LoVo (cell line): ENCODE data around the gene C5orf34.
"Not testable (repeated sequence)": the region's sequence is repeated elsewhere in the genome, so short reads cannot be mapped to it uniquely, and the experiment has no call there.

Experiments
- DNase-seq: peaks from one replicate; pipeline ENCODE4 v3.0.0-alpha.2; 2016; ENCODE audit warnings: low spot score

The C5orf34 gene

DNA sequence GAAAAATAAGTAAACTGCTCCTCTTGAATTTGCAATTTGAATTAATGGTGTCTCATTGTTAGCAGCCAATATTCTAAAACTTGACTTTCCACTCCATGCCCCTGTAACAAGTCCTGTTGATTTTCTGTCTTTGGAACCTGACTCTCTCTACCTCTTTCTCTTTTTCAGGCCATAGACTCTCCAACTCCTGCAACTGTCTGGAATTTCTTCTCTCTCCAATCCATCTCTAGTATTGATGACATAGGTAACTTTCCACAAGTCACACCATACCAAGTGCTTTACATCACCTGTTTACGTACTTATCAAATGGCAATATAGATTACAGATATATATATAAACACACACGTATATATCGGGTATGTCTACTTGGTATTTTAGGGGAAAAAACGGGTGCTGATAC is 923 bp downstream of the C5orf34 start:
- DNase-seq, result no peak

GRCh38 chr5:43511062-43511461 is 3.9 kb downstream of the C5orf34 start:
- DNase-seq, result not testable (repeated sequence)

DNA sequence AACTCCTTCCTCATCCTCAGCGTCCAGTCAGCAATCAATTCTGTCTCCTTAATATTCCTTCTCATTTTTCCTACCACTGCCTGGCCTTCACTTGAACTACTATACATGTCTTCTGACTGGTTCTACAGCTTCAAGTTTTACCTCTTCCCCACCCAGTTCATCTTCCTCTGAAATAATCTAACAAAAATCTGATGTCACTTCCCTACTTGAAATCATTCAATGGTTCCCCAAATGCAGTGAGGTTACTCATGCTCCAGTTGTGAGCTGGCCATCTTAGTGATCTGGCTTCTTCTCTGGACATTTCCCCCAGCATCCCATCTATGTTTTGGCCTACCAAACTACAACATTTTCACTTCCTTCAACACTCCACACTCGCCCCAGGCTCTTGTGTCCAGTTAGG is 16.4 kb downstream of the C5orf34 start:
- DNase-seq, result no peak

DNA sequence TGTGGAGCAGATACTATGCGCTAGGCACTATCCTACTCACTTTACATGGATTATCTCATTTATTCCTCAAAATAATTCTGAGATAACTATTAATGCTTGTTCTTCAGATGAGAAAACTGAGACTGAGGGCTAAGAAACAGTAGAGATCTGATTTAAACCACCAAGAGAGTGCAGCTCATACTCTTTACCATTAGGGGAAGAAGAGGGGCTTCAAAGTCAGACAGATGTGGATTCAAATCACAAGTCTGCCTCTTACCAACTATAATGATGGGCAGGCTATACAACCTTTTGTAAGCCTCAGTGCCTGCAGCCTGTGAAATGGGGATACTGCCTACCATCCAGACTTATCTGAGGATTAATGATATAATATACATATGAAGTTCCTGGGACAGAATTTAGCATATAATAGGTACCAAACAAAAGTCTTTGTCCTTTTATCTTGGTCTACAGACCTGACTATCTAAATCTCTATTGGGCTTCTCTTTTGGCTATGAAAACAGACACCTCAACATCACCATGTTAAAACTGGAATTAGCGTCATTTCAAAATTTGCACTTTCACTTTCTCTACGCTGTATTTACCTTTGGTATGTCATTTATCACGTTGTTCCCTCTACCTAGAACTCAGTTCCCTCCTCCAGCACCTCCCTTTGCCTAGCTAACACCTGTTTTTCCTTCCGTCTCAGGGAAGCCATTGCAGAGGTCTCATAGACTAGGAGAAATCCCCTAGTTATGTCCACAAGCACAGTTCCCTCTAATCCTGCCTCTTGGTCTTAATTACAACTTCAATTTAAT is 17.4 kb downstream of the C5orf34 start:
- DNase-seq, result peak; percentile 17

GRCh38 chr5:43491326-43491725 is 23.6 kb downstream of the C5orf34 start:
- no peak for DNase-seq

GRCh38 chr5:43486353-43486752 is 28.6 kb downstream of the C5orf34 start:
- DNase-seq, result no peak

- peak; percentile 42 for DNase-seq
Measured at GRCh38 chr5:43485406-43485805, 29.5 kb downstream of the C5orf34 start.

- DNase-seq, result peak; percentile 90
Measured at GRCh38 chr5:43484106-43484849, 30.7 kb downstream of the C5orf34 start.

DNA sequence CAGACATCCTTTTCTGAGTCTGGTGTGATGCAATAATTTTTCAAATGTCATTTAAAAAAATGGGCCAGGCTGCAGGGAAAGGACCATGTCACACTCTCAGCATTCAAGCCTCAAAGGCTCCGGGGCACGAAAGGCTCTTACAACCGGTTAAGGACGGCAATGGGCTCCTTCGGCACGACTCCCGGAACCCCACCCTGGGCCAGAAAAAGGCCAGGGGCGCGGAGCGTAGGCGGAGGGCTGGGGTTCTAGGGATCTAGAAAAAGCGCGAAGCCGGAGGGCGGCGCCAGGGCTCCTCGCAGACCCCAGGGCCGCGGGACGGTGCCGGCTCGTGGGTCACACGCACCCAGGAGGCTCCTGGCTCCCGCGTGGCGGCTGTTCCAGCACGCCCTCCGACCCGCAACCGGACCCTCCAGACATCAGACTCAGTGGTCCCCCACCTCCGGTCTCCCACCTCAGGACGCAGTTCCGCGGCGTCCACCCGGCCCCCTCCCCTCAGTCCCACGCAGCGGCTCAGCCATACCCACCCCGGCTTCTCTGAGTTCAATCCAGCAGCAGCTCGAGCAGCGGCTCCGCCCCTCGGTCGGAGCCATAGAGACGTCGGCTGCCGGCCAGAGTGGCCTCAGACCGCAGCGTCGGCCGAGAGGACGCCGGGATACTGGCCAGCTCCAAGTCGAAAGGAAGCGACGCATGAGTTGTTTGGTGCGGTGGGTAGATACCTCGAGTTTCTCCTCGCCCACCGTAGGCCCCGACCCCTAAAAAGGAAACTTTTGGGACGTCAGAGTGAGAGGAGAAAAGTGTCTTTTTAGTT is 31.4 kb downstream of the C5orf34 start, which contains the start of gene TMEM267:
Gene TMEM267, minus strand, starts transcription at position 568 of the 808 bp plus-strand sequence. CDS start 29,896 bp downstream, outside the sequence.
- peak; percentile 97 for DNase-seq

GRCh38 chr5:43482490-43483297 is 32.3 kb downstream of the C5orf34 start:
- DNase-seq, result peak; percentile 36

DNA sequence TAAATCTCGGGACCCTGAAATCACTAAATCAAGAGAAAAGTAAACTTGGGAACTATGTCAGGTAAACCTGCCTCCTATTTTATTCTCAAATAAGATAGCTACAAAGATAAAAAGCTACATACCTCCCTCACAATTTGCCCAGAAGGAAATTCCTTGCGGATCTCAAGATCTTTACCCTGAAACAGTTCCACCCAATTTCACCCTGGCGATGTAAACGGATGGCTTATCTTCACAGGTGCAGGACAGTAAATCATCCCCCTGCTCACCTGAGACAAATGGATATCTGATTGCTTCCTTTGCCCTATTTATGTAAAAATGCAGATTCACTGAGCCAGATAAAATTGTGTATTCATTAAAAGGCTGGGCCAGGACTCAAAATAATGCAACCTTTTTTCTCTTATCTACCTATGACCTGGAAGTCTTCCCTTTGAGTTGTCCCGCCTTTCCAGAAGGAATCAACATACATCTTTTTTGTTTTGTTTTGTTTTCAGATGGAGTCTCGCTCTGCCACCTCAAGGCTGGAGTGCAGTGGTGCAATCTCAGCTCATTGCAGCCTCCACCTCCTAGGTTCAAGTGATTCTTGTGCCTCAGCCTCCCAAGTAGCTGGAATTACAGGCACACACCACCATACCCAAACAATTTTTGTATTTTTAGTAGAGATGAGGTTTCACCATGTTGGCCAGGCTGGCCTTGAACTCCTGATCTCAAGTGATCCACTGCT is 45.1 kb downstream of the C5orf34 start:
- DNase-seq, result no peak

- DNase-seq, result no peak
Measured at GRCh38 chr5:43467100-43467499, 47.8 kb downstream of the C5orf34 start.

- not testable (repeated sequence) for DNase-seq
Measured at GRCh38 chr5:43465455-43465854, 49.5 kb downstream of the C5orf34 start.

- no peak for DNase-seq
Measured at GRCh38 chr5:43461066-43461465, 53.9 kb downstream of the C5orf34 start.

- no peak for DNase-seq
Measured at GRCh38 chr5:43456556-43456955, 58.4 kb downstream of the C5orf34 start.

- DNase-seq, result not testable (repeated sequence)
Measured at GRCh38 chr5:43441575-43441974, 73.4 kb downstream of the C5orf34 start.

GRCh38 chr5:43437062-43437660 is 77.8 kb downstream of the C5orf34 start:
- DNase-seq, result no peak
